H9 (cell line): ENCODE data around the gene PTK6. TPM values are rescaled to one million over a fixed set of nuclear protein-coding genes. Genes with fewer than 3 reads are reported as not detected.

Source experiments
- DNase-seq: peaks from one replicate; pipeline ENCODE4 v3.0.0-alpha.2; 2017
- H2AFZ ChIP-seq: one replicate; pipeline ENCODE4 v1.6.1; 2013; ENCODE audit warnings: mild to moderate bottlenecking, low read length, control low read depth, moderate library complexity
- H2AK5ac ChIP-seq: 2 replicates; pipeline ENCODE4 v1.6.1; 2013; ENCODE audit warnings: low read length, control low read depth, mixed read lengths; ENCODE audit not compliant: insufficient read length
- H2BK120ac ChIP-seq: one replicate; pipeline ENCODE4 v1.6.1; 2013; ENCODE audit warnings: low read depth, mild to moderate bottlenecking, low read length, control low read depth, inconsistent platforms; ENCODE audit not compliant: poor library complexity, severe bottlenecking
- H2BK12ac ChIP-seq: 2 replicates; pipeline ENCODE4 v1.6.1; 2013; ENCODE audit warnings: low read length, control low read depth, mixed read lengths, low read depth; ENCODE audit not compliant: insufficient read length
- H2BK15ac ChIP-seq: 2 replicates; pipeline ENCODE4 v1.6.1; 2013; ENCODE audit warnings: low read depth, low read length, control low read depth
- H2BK20ac ChIP-seq: one replicate; pipeline ENCODE4 v1.6.1; 2013; ENCODE audit warnings: low read depth, mild to moderate bottlenecking, low read length, control low read depth, inconsistent platforms; ENCODE audit not compliant: poor library complexity, severe bottlenecking
- H2BK5ac ChIP-seq: 2 replicates; pipeline ENCODE4 v1.6.1; 2013; ENCODE audit warnings: low read length, control low read depth, mixed read lengths; ENCODE audit not compliant: insufficient read length
- H3K14ac ChIP-seq: 2 replicates; pipeline ENCODE4 v1.6.1; 2013; ENCODE audit warnings: low read length, control low read depth; ENCODE audit not compliant: insufficient read depth
- H3K18ac ChIP-seq: 2 replicates; pipeline ENCODE4 v1.6.1; 2013; ENCODE audit warnings: low read depth, mild to moderate bottlenecking, mixed read lengths, low read length, control low read depth; ENCODE audit not compliant: insufficient read length
- H3K23ac ChIP-seq: 2 replicates; pipeline ENCODE4 v1.6.1; 2013; ENCODE audit warnings: low read length, control low read depth, mixed read lengths, low read depth; ENCODE audit not compliant: insufficient read length
- H3K23me2 ChIP-seq: 2 replicates; pipeline ENCODE4 v1.6.1; 2013; ENCODE audit warnings: low read depth, mild to moderate bottlenecking, mixed read lengths, low read length, control low read depth; ENCODE audit not compliant: insufficient read length, poor library complexity, severe bottlenecking
- H3K27ac ChIP-seq: 2 replicates; pipeline ENCODE4 v1.5.1; 2013; ENCODE audit warnings: low read length, control low read depth, mixed read lengths, low read depth; ENCODE audit not compliant: insufficient read length
- H3K27me3 ChIP-seq: 2 replicates; pipeline ENCODE4 v1.6.1; 2013; ENCODE audit warnings: low read length, control low read depth, inconsistent platforms; ENCODE audit not compliant: insufficient read depth
- H3K4ac ChIP-seq: 2 replicates; pipeline ENCODE4 v1.6.1; 2013; ENCODE audit warnings: low read depth, mild to moderate bottlenecking, control low read depth, inconsistent platforms, low read length, moderate library complexity
- H3K4me1 ChIP-seq: 2 replicates; pipeline ENCODE4 v1.6.1; 2013; ENCODE audit warnings: low read length, control low read depth, inconsistent platforms; ENCODE audit not compliant: insufficient read depth
- H3K4me2 ChIP-seq: 2 replicates; pipeline ENCODE4 v1.6.1; 2013; ENCODE audit warnings: low read length, control low read depth, mixed read lengths; ENCODE audit not compliant: insufficient read length, insufficient read depth
- H3K56ac ChIP-seq: 2 replicates; pipeline ENCODE4 v1.6.1; 2013; ENCODE audit warnings: low read depth, mild to moderate bottlenecking, mixed read lengths, low read length, control low read depth; ENCODE audit not compliant: insufficient read length
- H3K79me1 ChIP-seq: 2 replicates; pipeline ENCODE4 v1.6.1; 2013; ENCODE audit warnings: low read depth, mild to moderate bottlenecking, moderate library complexity, low read length, control low read depth, inconsistent platforms; ENCODE audit not compliant: insufficient read depth, poor library complexity, severe bottlenecking
- H3K79me2 ChIP-seq: 2 replicates; pipeline ENCODE4 v1.6.1; 2013; ENCODE audit warnings: low read length, control low read depth, inconsistent platforms; ENCODE audit not compliant: insufficient read depth
- H3K9ac ChIP-seq: 2 replicates; pipeline ENCODE4 v1.6.1; 2013; ENCODE audit warnings: low read length, control low read depth, mixed read lengths; ENCODE audit not compliant: insufficient read length; ENCODE audit errors: extremely low read depth
- H3K9me3 ChIP-seq: one replicate; pipeline ENCODE4 v1.6.1; 2013; ENCODE audit warnings: low read depth, low read length, inconsistent platforms; ENCODE audit not compliant: control insufficient read depth
- H3T11ph ChIP-seq: one replicate; pipeline ENCODE4 v1.6.1; 2013; ENCODE audit warnings: mild to moderate bottlenecking, low read length, control low read depth, inconsistent platforms
- H4K20me1 ChIP-seq: one replicate; pipeline ENCODE4 v1.6.1; 2013; ENCODE audit not compliant: control insufficient read depth, insufficient read length, insufficient read depth
- H4K5ac ChIP-seq: 2 replicates; pipeline ENCODE4 v1.6.1; 2013; ENCODE audit warnings: low read depth, mild to moderate bottlenecking, mixed read lengths, low read length, control low read depth; ENCODE audit not compliant: insufficient read length
- H4K8ac ChIP-seq: replicated peaks from 2 replicates; pipeline ENCODE4 v1.6.1; 2013; ENCODE audit warnings: low read length, control low read depth, mixed read lengths, low read depth; ENCODE audit not compliant: insufficient read length
- H4K91ac ChIP-seq: 2 replicates; pipeline ENCODE4 v1.6.1; 2013; ENCODE audit warnings: low read depth, mild to moderate bottlenecking, moderate library complexity, mixed read lengths, low read length, control low read depth; ENCODE audit not compliant: insufficient read length
- H3K27ac Mint-ChIP-seq, 3 experiments: 2 replicates in 2 of 3; 3 replicates in 1 of 3; pipeline ENCODE4 v1.8.0; 2020 to 2021; ENCODE audit warnings: mixed read lengths in 3 of 3, mild to moderate bottlenecking in 1 of 3, moderate library complexity in 1 of 3
- H3K27me3 Mint-ChIP-seq: 2 replicates; pipeline ENCODE4 v1.8.0; 2021; ENCODE audit warnings: low read depth, mild to moderate bottlenecking, moderate library complexity, mixed read lengths
- H3K36me3 Mint-ChIP-seq, 3 experiments: 2 replicates in 2 of 3; 3 replicates in 1 of 3; pipeline ENCODE4 v1.8.0; 2020 to 2021; ENCODE audit warnings: low read depth in 3 of 3, mixed read lengths in 3 of 3; ENCODE audit not compliant: insufficient read depth in 1 of 3
- H3K4me1 Mint-ChIP-seq, 2 experiments: 2 replicates each; pipeline ENCODE4 v1.8.0; 2020; ENCODE audit warnings: mixed read lengths in 2 of 2
- H3K4me3 Mint-ChIP-seq, 2 experiments: 2 replicates in 1 of 2; 3 replicates in 1 of 2; pipeline ENCODE4 v1.8.0; 2020 to 2021; ENCODE audit warnings: mild to moderate bottlenecking in 2 of 2, mixed read lengths in 2 of 2, moderate library complexity in 1 of 2
- H3K9me3 Mint-ChIP-seq, 2 experiments: 2 replicates in 1 of 2; 3 replicates in 1 of 2; pipeline ENCODE4 v1.8.0; 2020; ENCODE audit warnings: mild to moderate bottlenecking in 2 of 2, mixed read lengths in 2 of 2, moderate library complexity in 1 of 2
- CTCF ChIP-seq: fragments of 200-600 bp; sonication (generic); conservative IDR thresholded peaks from 3 replicates; pipeline ENCODE4 v1.8.0; 2021; ENCODE audit warnings: antibody characterized with exemption, mild to moderate bottlenecking
- WGBS: extraction: QIAGEN DNeasy Blood & Tissue Kit; methylation state at CpG from one replicate; pipeline ENCODE4 v1.1.7; 2013; ENCODE audit warnings: missing lambda C conversion rate, low lambda C conversion rate, mixed read lengths; ENCODE audit not compliant: insufficient read length; ENCODE audit errors: extremely low coverage; 5-methylcytosine and 5-hydroxymethylcytosine counted together
- total RNA-seq: library from RNA; stranded (reverse); gene quantifications from 2 replicates; pipeline ENCODE4 v1.2.1, GENCODE V29; 2021

The PTK6 gene
- total RNA-seq, 1 experiment from 2014 or later, result 0.46 TPM

DNA sequence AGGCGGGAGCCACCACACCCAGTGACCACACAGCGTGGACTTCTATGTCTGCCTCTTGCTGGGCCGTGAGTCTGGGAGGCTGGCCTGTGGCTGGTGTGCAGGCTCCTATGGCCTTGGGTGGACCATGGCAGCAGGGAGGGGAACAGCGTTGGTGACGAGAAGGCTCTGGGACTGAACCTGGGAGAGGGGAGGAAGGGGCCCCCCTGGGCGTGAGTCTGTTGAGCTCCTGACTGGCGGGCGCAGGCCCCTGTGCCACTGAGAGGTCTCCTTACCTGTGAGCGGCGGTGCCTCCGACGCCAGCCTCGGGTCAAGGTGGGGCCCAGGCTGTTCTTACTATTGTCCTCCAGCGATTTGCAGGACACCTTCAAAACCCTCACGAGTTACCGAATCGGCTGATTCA lies 49.6 kb upstream of the PTK6 start:
- no CpG with 5 or more reads among the region's 17 CpGs for WGBS
- Histone ChIP-seq H2BK20ac (no peak overlapping the region), H3K79me1 (no peaks in the 10 kb centered on the region), H2AK5ac (no peak overlapping the region), H2BK15ac (no peak overlapping the region), H3K56ac (no peak overlapping the region), H4K8ac (no peak overlapping the region), H3K18ac (no peak overlapping the region), H2BK5ac (no peak overlapping the region), H3K9me3 (no peaks in the 10 kb centered on the region), H2AFZ (no peak overlapping the region), H3K23me2 (no peaks in the 10 kb centered on the region), H3K9ac (no peak overlapping the region), H4K91ac (no peak overlapping the region), H2BK12ac (no peak overlapping the region), H4K5ac (no peak overlapping the region), H3K4ac (no peak overlapping the region), H2BK120ac (no peak overlapping the region), H3K79me2 (no peaks in the 10 kb centered on the region), H3K27me3 (no peaks in the 10 kb centered on the region), H3K27ac (no peak overlapping the region), H4K20me1 (no peaks in the 10 kb centered on the region), H3K23ac (no peak overlapping the region), H3K4me2 (no peak overlapping the region), H3T11ph (no peak overlapping the region), H3K4me1 (no peaks in the 10 kb centered on the region), H3K14ac (no peak overlapping the region)
- Mint-ChIP-seq H3K27ac (peak overlapping the region in 1 of 3 experiments; percentile 59; a peak in 3 of 7 replicates), H3K9me3 (no peaks in the 10 kb centered on the region), H3K27me3 (peaks cover 2% of the 10 kb centered on the region; the same call in 1 of the 2 replicates), H3K4me1 (peaks cover 11 to 15% of the 10 kb centered on the region in 2 experiments), H3K36me3 (peaks cover 0 to 19% (median 16%) of the 10 kb centered on the region in 3 experiments), H3K4me3 (no peak overlapping the region)
- DNase-seq, result no peak
- no peak for TF ChIP-seq CTCF
